HepG2 (cell line): Measurements from ENCODE around the gene GPX2.

Experiments used
- ATF3 ChIP-seq: sonication (generic); formaldehyde crosslinking; IDR thresholded peaks from 2 replicates; pipeline ENCODE4 v1.4.0; 2020; ENCODE audit warnings: missing genetic modification reagents
- E2F1 ChIP-seq: sonication (generic); formaldehyde crosslinking; IDR thresholded peaks from 2 replicates; pipeline ENCODE4 v1.5.0; 2020; ENCODE audit warnings: missing genetic modification reagents
- GABPA ChIP-seq, 2 experiments: IDR thresholded peaks; 2 replicates each; pipeline ENCODE4 v1.6.1; 2011 to 2016; ENCODE audit warnings: low read depth in 2 of 2, low read length in 1 of 2, missing biosample characterization in 1 of 2, missing genetic modification characterization in 1 of 2
- HMGXB4 ChIP-seq, 2 experiments: sonication (generic) in 1 of 2; formaldehyde crosslinking in 1 of 2; IDR thresholded peaks; 2 replicates each; pipeline versions ENCODE4 v1.4.0 to v1.6.1; 2018 to 2020; ENCODE audit warnings: missing genetic modification reagents in 2 of 2, borderline replicate concordance in 1 of 2, low read depth in 1 of 2, mild to moderate bottlenecking in 1 of 2, missing biosample characterization in 1 of 2
- ZFP1 ChIP-seq: IDR thresholded peaks from 2 replicates; pipeline ENCODE4 v1.6.1; 2016

- TF ChIP-seq HMGXB4 (CRISPR knock-in tag; IDR thresholded peaks at IDR 0.05; ENCODE audit: borderline replicate concordance in 1 of 2, low read depth in 1 of 2) (no peak), E2F1 (no peak), GABPA (IDR thresholded peaks at IDR 0.05; ENCODE audit: low read depth, low read length) (no peak), GABPA (CRISPR knock-in tag; IDR thresholded peaks at IDR 0.05; ENCODE audit: low read depth) (no peak), ATF3 (CRISPR knock-in tag) (no peak), ZFP1 (CRISPR knock-in tag) (no peak)
Measured at GRCh38 chr14:64910847-64911495, 31.6 kb downstream of the GPX2 start.
